Measurements from ENCODE around the gene MIPOL1. TPM values are rescaled to one million over a fixed set of nuclear protein-coding genes. Genes with fewer than 3 reads are reported as not detected.

The MIPOL1 gene
- total and polyA plus RNA-seq, 4 donors, result 0.51 to 6.6 (median 1.9) TPM

- TF ChIP-seq, protein P1, sequence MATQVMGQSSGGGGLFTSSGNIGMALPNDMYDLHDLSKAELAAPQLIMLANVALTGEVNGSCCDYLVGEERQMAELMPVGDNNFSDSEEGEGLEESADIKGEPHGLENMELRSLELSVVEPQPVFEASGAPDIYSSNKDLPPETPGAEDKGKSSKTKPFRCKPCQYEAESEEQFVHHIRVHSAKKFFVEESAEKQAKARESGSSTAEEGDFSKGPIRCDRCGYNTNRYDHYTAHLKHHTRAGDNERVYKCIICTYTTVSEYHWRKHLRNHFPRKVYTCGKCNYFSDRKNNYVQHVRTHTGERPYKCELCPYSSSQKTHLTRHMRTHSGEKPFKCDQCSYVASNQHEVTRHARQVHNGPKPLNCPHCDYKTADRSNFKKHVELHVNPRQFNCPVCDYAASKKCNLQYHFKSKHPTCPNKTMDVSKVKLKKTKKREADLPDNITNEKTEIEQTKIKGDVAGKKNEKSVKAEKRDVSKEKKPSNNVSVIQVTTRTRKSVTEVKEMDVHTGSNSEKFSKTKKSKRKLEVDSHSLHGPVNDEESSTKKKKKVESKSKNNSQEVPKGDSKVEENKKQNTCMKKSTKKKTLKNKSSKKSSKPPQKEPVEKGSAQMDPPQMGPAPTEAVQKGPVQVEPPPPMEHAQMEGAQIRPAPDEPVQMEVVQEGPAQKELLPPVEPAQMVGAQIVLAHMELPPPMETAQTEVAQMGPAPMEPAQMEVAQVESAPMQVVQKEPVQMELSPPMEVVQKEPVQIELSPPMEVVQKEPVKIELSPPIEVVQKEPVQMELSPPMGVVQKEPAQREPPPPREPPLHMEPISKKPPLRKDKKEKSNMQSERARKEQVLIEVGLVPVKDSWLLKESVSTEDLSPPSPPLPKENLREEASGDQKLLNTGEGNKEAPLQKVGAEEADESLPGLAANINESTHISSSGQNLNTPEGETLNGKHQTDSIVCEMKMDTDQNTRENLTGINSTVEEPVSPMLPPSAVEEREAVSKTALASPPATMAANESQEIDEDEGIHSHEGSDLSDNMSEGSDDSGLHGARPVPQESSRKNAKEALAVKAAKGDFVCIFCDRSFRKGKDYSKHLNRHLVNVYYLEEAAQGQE (IDR thresholded peaks at IDR 0.05), result no peak
- TF ChIP-seq FOXA2 (IDR thresholded peaks at IDR 0.05), result no peak
- TF ChIP-seq FOXA1 (IDR thresholded peaks at IDR 0.05), result no peak
- no peak for TF ChIP-seq HNF4G (IDR thresholded peaks at IDR 0.05)
- no peak for TF ChIP-seq NR2F2 (IDR thresholded peaks at IDR 0.05)
- TF ChIP-seq TAF1 (conservative IDR thresholded peaks at IDR 0.05), result no peak
Measured at GRCh38 chr14:37480446-37481290, 282.9 kb downstream of the MIPOL1 start (continued).

DNA sequence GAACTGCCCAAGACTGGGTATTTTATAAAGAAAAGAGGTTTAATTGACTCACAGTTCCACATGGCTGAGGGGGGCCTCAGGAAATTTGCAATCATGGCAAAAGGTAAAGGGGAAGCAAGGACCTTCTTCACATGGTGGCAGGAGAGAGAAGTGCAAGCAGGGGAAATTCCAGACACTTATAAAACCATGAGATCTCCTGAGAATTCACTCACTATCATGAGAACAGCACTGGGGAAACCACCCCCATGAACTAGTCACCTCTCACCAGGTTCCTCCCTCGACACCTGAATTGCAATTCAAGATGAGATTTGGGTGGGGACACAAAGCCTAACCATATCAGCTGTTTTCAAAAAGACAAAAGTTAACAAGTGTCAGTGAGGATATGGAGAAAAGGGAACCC is 284.7 kb downstream of the MIPOL1 start:
- Histone ChIP-seq H3K27ac (ENCODE audit: low read depth in 1 of 2, low read length in 2 of 2) (no peak overlapping the region), H3K36me3 (ENCODE audit: control insufficient read depth in 4 of 4, insufficient read depth in 3 of 4, low read depth in 1 of 4, low read length in 3 of 4) (no peaks in the 10 kb centered on the region), H3K9me3 (ENCODE audit: control insufficient read depth in 4 of 4, low read length in 3 of 4) (peaks cover 0 to 3% (median 0%) of the 10 kb centered on the region in 4 donors), H3K9ac (ENCODE audit: low read depth in 1 of 2, low read length in 2 of 2) (no peak overlapping the region), H3K4me3 (ENCODE audit: low read depth in 1 of 3, low read length in 3 of 3) (no peak overlapping the region), H3K4me1 (ENCODE audit: control insufficient read depth in 4 of 4, insufficient read depth in 4 of 4, low read length in 3 of 4) (peaks cover 0 to 2% (median 0%) of the 10 kb centered on the region in 4 donors), H3K27me3 (ENCODE audit: control insufficient read depth in 4 of 4, insufficient read depth in 4 of 4, low read length in 3 of 4) (no peaks in the 10 kb centered on the region)
- TF ChIP-seq FOXA1 (IDR thresholded peaks at IDR 0.05), result no peak
- TF ChIP-seq CTCF (IDR thresholded peaks at IDR 0.05; ENCODE audit: low read depth, low read length, missing input control), result no peak
- no peak for TF ChIP-seq ZBTB33 (IDR thresholded peaks at IDR 0.05)
- TF ChIP-seq YY1 (IDR thresholded peaks at IDR 0.05), result no peak
- TF ChIP-seq, protein P1 (IDR thresholded peaks at IDR 0.05), result no peak
- no peak for TF ChIP-seq FOXA2 (IDR thresholded peaks at IDR 0.05)
- TF ChIP-seq RAD21 (IDR thresholded peaks at IDR 0.05), result no peak
- 94% methylated on average over 1 of the region's 1 CpG for WGBS
- DNase-seq (ENCODE audit: low spot score), result no peak
